IgD-negative memory B cell (primary cell): ENCODE data around the gene LPAR5. TPM values are rescaled to one million over a fixed set of nuclear protein-coding genes. Genes with fewer than 3 reads are reported as not detected.

Experiments used
- H3K27ac Mint-ChIP-seq, 3 donors: one replicate each; pipeline ENCODE4 v1.8.0; 2020 to 2022; ENCODE audit warnings: mild to moderate bottlenecking in 3 of 3, mixed read lengths in 3 of 3, moderate library complexity in 1 of 3
- H3K27me3 Mint-ChIP-seq: one replicate; pipeline ENCODE4 v1.8.0; 2021; ENCODE audit warnings: mixed read lengths
- H3K36me3 Mint-ChIP-seq: one replicate; pipeline ENCODE4 v1.8.0; 2020; ENCODE audit warnings: mild to moderate bottlenecking, mixed read lengths
- H3K4me1 Mint-ChIP-seq, 3 donors: one replicate each; pipeline ENCODE4 v1.8.0; 2020 to 2022; ENCODE audit warnings: mixed read lengths in 3 of 3, mild to moderate bottlenecking in 1 of 3
- H3K4me3 Mint-ChIP-seq, 4 donors: one replicate each; pipeline ENCODE4 v1.8.0; 2020 to 2022; ENCODE audit warnings: mild to moderate bottlenecking in 4 of 4, mixed read lengths in 4 of 4, moderate library complexity in 3 of 4
- H3K9me3 Mint-ChIP-seq, 3 donors: one replicate each; pipeline ENCODE4 v1.8.0; 2020 to 2021; ENCODE audit warnings: mixed read lengths in 3 of 3, mild to moderate bottlenecking in 1 of 3
- polyA plus RNA-seq: library from polyadenylated mRNA; unstranded; fragments of 300-500 nt; fragmentation: Illumina TruSeq; gene quantifications from one replicate; pipeline ENCODE4 v1.2.3, GENCODE V29; 2021

The LPAR5 gene
- polyA plus RNA-seq, 1 donor from 2014 or later: 63.6 TPM

GRCh38 chr12:6646276-6647082 lies 10.7 kb upstream of the LPAR5 start:
- H3K36me3 Mint-ChIP-seq: peaks cover 11% of the 10 kb centered on the region
- peak overlapping the region; percentile 81 to 92 (median 88) for H3K4me3 Mint-ChIP-seq
- H3K27me3 Mint-ChIP-seq: no peaks in the 10 kb centered on the region
- peak overlapping the region; percentile 60 to 88 (median 76) for H3K27ac Mint-ChIP-seq
- peaks cover 29 to 37% (median 35%) of the 10 kb centered on the region in 3 donors for H3K4me1 Mint-ChIP-seq
- H3K9me3 Mint-ChIP-seq: peaks cover 0 to 2% (median 0%) of the 10 kb centered on the region in 3 donors

- peak overlapping the region in 2 of 4 donors; percentile 71 for H3K4me3 Mint-ChIP-seq
These were observed 9.1 kb upstream of the LPAR5 start for GRCh38 chr12:6644903-6645302.

GRCh38 chr12:6644257-6644596 lies 8.5 kb upstream of the LPAR5 start:
- Mint-ChIP-seq H3K36me3 (peaks cover 5% of the 10 kb centered on the region), H3K27ac (peak overlapping the region in 2 of 3 donors; percentile 78 to 84), H3K9me3 (peaks cover 0 to 2% (median 0%) of the 10 kb centered on the region in 3 donors), H3K27me3 (no peaks in the 10 kb centered on the region), H3K4me3 (peak overlapping the region; percentile 53 to 71 (median 67)), H3K4me1 (peaks cover 33 to 39% (median 35%) of the 10 kb centered on the region in 3 donors)

More at GRCh38 chr12:6644903-6645302, 9.1 kb upstream of the LPAR5 start:
- Mint-ChIP-seq H3K4me1 (peaks cover 33 to 39% (median 35%) of the 10 kb centered on the region in 3 donors), H3K36me3 (peaks cover 5% of the 10 kb centered on the region), H3K27me3 (no peaks in the 10 kb centered on the region), H3K27ac (peak overlapping the region in 2 of 3 donors; percentile 23 to 84), H3K9me3 (peaks cover 0 to 2% (median 0%) of the 10 kb centered on the region in 3 donors)

GRCh38 chr12:6643569-6644256 lies 8.0 kb upstream of the LPAR5 start:
- no peaks in the 10 kb centered on the region for H3K27me3 Mint-ChIP-seq
- peaks cover 0 to 2% (median 0%) of the 10 kb centered on the region in 3 donors for H3K9me3 Mint-ChIP-seq
- H3K4me1 Mint-ChIP-seq: peaks cover 34 to 41% (median 37%) of the 10 kb centered on the region in 3 donors
- H3K4me3 Mint-ChIP-seq: peak overlapping the region in 3 of 4 donors; percentile 71 to 80 (median 71)
- H3K27ac Mint-ChIP-seq: peak overlapping the region in 2 of 3 donors; percentile 78 to 84
- peaks cover 5% of the 10 kb centered on the region for H3K36me3 Mint-ChIP-seq

- peak overlapping the region in 1 of 3 donors; percentile 34 for H3K27ac Mint-ChIP-seq
These were observed 5.4 kb upstream of the LPAR5 start for GRCh38 chr12:6641131-6641530.

GRCh38 chr12:6640497-6640896 lies 4.7 kb upstream of the LPAR5 start:
- no peak overlapping the region for H3K4me3 Mint-ChIP-seq
- peaks cover 0 to 2% (median 0%) of the 10 kb centered on the region in 3 donors for H3K9me3 Mint-ChIP-seq
- H3K36me3 Mint-ChIP-seq: peaks cover 3% of the 10 kb centered on the region
- H3K27ac Mint-ChIP-seq: no peak overlapping the region
- no peaks in the 10 kb centered on the region for H3K27me3 Mint-ChIP-seq
- H3K4me1 Mint-ChIP-seq: peaks cover 48 to 55% (median 51%) of the 10 kb centered on the region in 3 donors

More at GRCh38 chr12:6641131-6641530, 5.4 kb upstream of the LPAR5 start:
- H3K4me1 Mint-ChIP-seq: peaks cover 43 to 51% (median 48%) of the 10 kb centered on the region in 3 donors
- peaks cover 3% of the 10 kb centered on the region for H3K36me3 Mint-ChIP-seq
- H3K9me3 Mint-ChIP-seq: peaks cover 0 to 2% (median 0%) of the 10 kb centered on the region in 3 donors
- no peaks in the 10 kb centered on the region for H3K27me3 Mint-ChIP-seq
- peak overlapping the region in 1 of 4 donors; percentile 14 for H3K4me3 Mint-ChIP-seq

- H3K4me1 Mint-ChIP-seq: peaks cover 43 to 48% (median 47%) of the 10 kb centered on the region in 3 donors
- peaks cover 0 to 2% (median 0%) of the 10 kb centered on the region in 3 donors for H3K9me3 Mint-ChIP-seq
- H3K36me3 Mint-ChIP-seq: peaks cover 3% of the 10 kb centered on the region
- H3K27ac Mint-ChIP-seq: peak overlapping the region in 2 of 3 donors; percentile 45 to 55
- H3K27me3 Mint-ChIP-seq: no peaks in the 10 kb centered on the region
- no peak overlapping the region for H3K4me3 Mint-ChIP-seq
These were observed 3.5 kb upstream of the LPAR5 start for GRCh38 chr12:6639151-6639801.

- H3K9me3 Mint-ChIP-seq: peaks cover 0 to 2% (median 0%) of the 10 kb centered on the region in 3 donors
- H3K27ac Mint-ChIP-seq: peak overlapping the region; percentile 55 to 83 (median 82)
- peaks cover 3% of the 10 kb centered on the region for H3K36me3 Mint-ChIP-seq
- H3K27me3 Mint-ChIP-seq: no peaks in the 10 kb centered on the region
- peaks cover 33 to 42% (median 42%) of the 10 kb centered on the region in 3 donors for H3K4me1 Mint-ChIP-seq
- H3K4me3 Mint-ChIP-seq: peak overlapping the region; percentile 4 to 87 (median 61)
These were observed 2.5 kb upstream of the LPAR5 start for GRCh38 chr12:6638305-6638704.

- no peaks in the 10 kb centered on the region for H3K36me3 Mint-ChIP-seq
- H3K4me3 Mint-ChIP-seq: peak overlapping the region; percentile 89 to 98 (median 96)
- peaks cover 43 to 57% (median 51%) of the 10 kb centered on the region in 3 donors for H3K4me1 Mint-ChIP-seq
These were observed 344 bp downstream of the LPAR5 start for GRCh38 chr12:6635375-6635855.

GRCh38 chr12:6632026-6632983 lies 3.5 kb downstream of the LPAR5 start:
- peaks cover 2% of the 10 kb centered on the region for H3K27me3 Mint-ChIP-seq
- H3K36me3 Mint-ChIP-seq: peaks cover 2% of the 10 kb centered on the region
- H3K4me3 Mint-ChIP-seq: peak overlapping the region; percentile 87 to 96 (median 93)
- H3K27ac Mint-ChIP-seq: peak overlapping the region; percentile 87 to 99 (median 93)
- H3K9me3 Mint-ChIP-seq: no peaks in the 10 kb centered on the region
- H3K4me1 Mint-ChIP-seq: peaks cover 40 to 50% (median 47%) of the 10 kb centered on the region in 3 donors

More at GRCh38 chr12:6635375-6635855, 344 bp downstream of the LPAR5 start:
- Mint-ChIP-seq H3K9me3 (no peaks in the 10 kb centered on the region), H3K27ac (peak overlapping the region; percentile 79 to 96 (median 94)), H3K27me3 (peaks cover 2% of the 10 kb centered on the region)

- Mint-ChIP-seq H3K9me3 (no peaks in the 10 kb centered on the region), H3K4me3 (peak overlapping the region; percentile 87 to 96 (median 93)), H3K36me3 (peaks cover 3% of the 10 kb centered on the region), H3K27me3 (peaks cover 2% of the 10 kb centered on the region), H3K27ac (peak overlapping the region; percentile 87 to 99 (median 93)), H3K4me1 (peaks cover 42 to 50% (median 50%) of the 10 kb centered on the region in 3 donors)
These were observed 4.2 kb downstream of the LPAR5 start for GRCh38 chr12:6631549-6631961.

- Mint-ChIP-seq H3K36me3 (peaks cover 8% of the 10 kb centered on the region), H3K27ac (peak overlapping the region; percentile 87 to 99 (median 93)), H3K4me1 (peaks cover 37 to 46% (median 46%) of the 10 kb centered on the region in 3 donors), H3K27me3 (peaks cover 2% of the 10 kb centered on the region), H3K9me3 (no peaks in the 10 kb centered on the region), H3K4me3 (peak overlapping the region; percentile 87 to 96 (median 93))
These were observed 5.0 kb downstream of the LPAR5 start for GRCh38 chr12:6630736-6631135.

GRCh38 chr12:6627616-6628015 lies 8.1 kb downstream of the LPAR5 start:
- peak overlapping the region; percentile 72 to 93 (median 72) for H3K27ac Mint-ChIP-seq
- peaks cover 26 to 41% (median 36%) of the 10 kb centered on the region in 3 donors for H3K4me1 Mint-ChIP-seq
- peak overlapping the region; percentile 7 to 94 (median 87) for H3K4me3 Mint-ChIP-seq
- H3K27me3 Mint-ChIP-seq: no peaks in the 10 kb centered on the region
- peaks cover 10% of the 10 kb centered on the region for H3K36me3 Mint-ChIP-seq
- H3K9me3 Mint-ChIP-seq: no peaks in the 10 kb centered on the region
